OCI-LY3 (cell line): Measurements from ENCODE around the gene PLSCR1.

Experiments
- H2AFZ ChIP-seq: fragments of 200-600, 300-600 bp; shearing (Covaris generic); 2 replicates; pipeline ENCODE4 v1.6.0; 2014; ENCODE audit warnings: antibody characterized with exemption, low read depth, low read length
- H3K27ac ChIP-seq: fragments of 200-600, 300-600 bp; sonication (generic); 2 replicates; pipeline ENCODE4 v1.5.1; 2014; ENCODE audit warnings: mild to moderate bottlenecking, low read length, moderate library complexity, mixed read lengths
- H3K27me3 ChIP-seq: fragments of 200-600, 300-600 bp; sonication (generic); 2 replicates; pipeline ENCODE4 v1.6.1; 2014; ENCODE audit warnings: low read depth, low read length, mixed read lengths
- H3K36me3 ChIP-seq: fragments of 200-600, 300-600 bp; sonication (generic); replicated peaks from 2 replicates; pipeline ENCODE3; 2014; ENCODE audit warnings: low read depth, low read length, mixed read lengths
- H3K4me1 ChIP-seq: fragments of 300-600, 200-600 bp; sonication (generic); 2 replicates; pipeline ENCODE4 v1.6.1; 2014; ENCODE audit warnings: low read length, mixed read lengths
- H3K4me2 ChIP-seq: fragments of 200-600, 300-600 bp; sonication (generic); 2 replicates; pipeline ENCODE4 v1.6.1; 2014; ENCODE audit warnings: low read length, mixed read lengths
- H3K4me3 ChIP-seq: fragments of 300-600, 200-600 bp; sonication (generic); 2 replicates; pipeline ENCODE4 v1.5.1; 2014; ENCODE audit warnings: antibody characterized with exemption, mild to moderate bottlenecking, low read length, moderate library complexity
- H3K79me2 ChIP-seq: fragments of 300-600, 200-600 bp; shearing (Covaris generic); 2 replicates; pipeline ENCODE4 v1.6.1; 2014; ENCODE audit warnings: mild to moderate bottlenecking, low read length, mixed read lengths
- H3K9ac ChIP-seq: fragments of 300-600, 200-600 bp; shearing (Covaris generic); 2 replicates; pipeline ENCODE4 v1.6.0; 2014; ENCODE audit warnings: mild to moderate bottlenecking, low read length, moderate library complexity
- H3K9me3 ChIP-seq: fragments of 200-600, 300-600 bp; shearing (Covaris generic); 2 replicates; pipeline ENCODE4 v1.6.1; 2014; ENCODE audit warnings: low read length, mixed read lengths; ENCODE audit not compliant: insufficient read depth
- H4K20me1 ChIP-seq: fragments of 200-600, 300-600 bp; sonication (generic); 2 replicates; pipeline ENCODE4 v1.6.1; 2016; ENCODE audit warnings: low read length, mixed read lengths; ENCODE audit not compliant: insufficient read depth
- EZH2phosphoT487 ChIP-seq: fragments of 200-600 bp; shearing (Covaris generic); IDR thresholded peaks from 2 replicates; pipeline ENCODE4 v1.6.1; 2018; ENCODE audit warnings: antibody characterized with exemption, mixed run types, low read depth
- TF ChIP-seq, protein P1 (sequence below): fragments of 200-600, 300-600 bp; sonication (generic); IDR thresholded peaks from 2 replicates; pipeline ENCODE4 v1.5.1; 2014; ENCODE audit warnings: antibody characterized with exemption, low read length, low read depth

Gene PLSCR1

DNA sequence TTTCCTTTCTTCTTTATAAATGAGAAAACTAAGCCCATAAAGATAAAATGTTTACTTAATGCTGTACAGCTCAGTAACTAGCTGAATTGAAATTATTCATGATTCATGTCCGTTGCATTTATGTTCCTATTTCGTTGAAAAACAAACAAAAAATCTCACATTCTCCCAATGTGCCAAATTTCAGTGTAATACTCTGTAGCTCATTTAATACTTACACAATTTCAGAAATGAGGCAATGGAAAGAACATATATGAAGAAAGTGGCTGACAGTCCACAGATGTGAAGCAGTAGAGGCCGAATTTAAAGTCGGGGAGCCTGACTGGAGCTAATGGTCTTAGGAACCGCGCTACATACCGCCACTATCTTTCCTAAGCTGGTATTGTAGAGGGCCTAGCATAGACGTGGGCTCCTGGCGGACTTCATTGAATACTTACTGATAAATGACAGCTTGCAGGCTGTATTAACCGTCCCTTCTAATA, 75.7 kb downstream of the PLSCR1 start:
- no peaks in the 10 kb centered on the region for H4K20me1 ChIP-seq
- peaks cover 59% of the 10 kb centered on the region for H3K4me1 ChIP-seq
- no peaks in the 10 kb centered on the region for H3K79me2 ChIP-seq
- TF ChIP-seq, protein P1, sequence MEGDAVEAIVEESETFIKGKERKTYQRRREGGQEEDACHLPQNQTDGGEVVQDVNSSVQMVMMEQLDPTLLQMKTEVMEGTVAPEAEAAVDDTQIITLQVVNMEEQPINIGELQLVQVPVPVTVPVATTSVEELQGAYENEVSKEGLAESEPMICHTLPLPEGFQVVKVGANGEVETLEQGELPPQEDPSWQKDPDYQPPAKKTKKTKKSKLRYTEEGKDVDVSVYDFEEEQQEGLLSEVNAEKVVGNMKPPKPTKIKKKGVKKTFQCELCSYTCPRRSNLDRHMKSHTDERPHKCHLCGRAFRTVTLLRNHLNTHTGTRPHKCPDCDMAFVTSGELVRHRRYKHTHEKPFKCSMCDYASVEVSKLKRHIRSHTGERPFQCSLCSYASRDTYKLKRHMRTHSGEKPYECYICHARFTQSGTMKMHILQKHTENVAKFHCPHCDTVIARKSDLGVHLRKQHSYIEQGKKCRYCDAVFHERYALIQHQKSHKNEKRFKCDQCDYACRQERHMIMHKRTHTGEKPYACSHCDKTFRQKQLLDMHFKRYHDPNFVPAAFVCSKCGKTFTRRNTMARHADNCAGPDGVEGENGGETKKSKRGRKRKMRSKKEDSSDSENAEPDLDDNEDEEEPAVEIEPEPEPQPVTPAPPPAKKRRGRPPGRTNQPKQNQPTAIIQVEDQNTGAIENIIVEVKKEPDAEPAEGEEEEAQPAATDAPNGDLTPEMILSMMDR: no peak
- no peak for TF ChIP-seq EZH2phosphoT487
- peak overlapping the region; percentile 83 for H3K4me3 ChIP-seq
- peak overlapping the region; percentile 83 for H3K9ac ChIP-seq
- H3K4me2 ChIP-seq: peak overlapping the region; percentile 84
- H3K27me3 ChIP-seq: no peaks in the 10 kb centered on the region
- H2AFZ ChIP-seq: peak overlapping the region; percentile 81
- no peaks in the 10 kb centered on the region for H3K36me3 ChIP-seq
- no peaks in the 10 kb centered on the region for H3K9me3 ChIP-seq
- peak overlapping the region; percentile 82 for H3K27ac ChIP-seq

GRCh38 chr3:146468234-146468633, 76.2 kb downstream of the PLSCR1 start:
- Histone ChIP-seq H3K27ac (peak overlapping the region; percentile 82), H3K4me3 (peak overlapping the region; percentile 83), H3K4me2 (peak overlapping the region; percentile 84), H3K4me1 (peaks cover 59% of the 10 kb centered on the region), H3K9ac (peak overlapping the region; percentile 83), H3K27me3 (no peaks in the 10 kb centered on the region), H2AFZ (peak overlapping the region; percentile 81; the same call in 1 of the 2 replicates), H4K20me1 (no peaks in the 10 kb centered on the region), H3K36me3 (no peaks in the 10 kb centered on the region), H3K9me3 (no peaks in the 10 kb centered on the region), H3K79me2 (no peaks in the 10 kb centered on the region)
- TF ChIP-seq, protein P1: no peak
- TF ChIP-seq EZH2phosphoT487: no peak

- H3K27ac ChIP-seq: no peak overlapping the region
- H2AFZ ChIP-seq: no peak overlapping the region
- H3K4me1 ChIP-seq: peaks cover 52% of the 10 kb centered on the region
- no peaks in the 10 kb centered on the region for H3K79me2 ChIP-seq
- TF ChIP-seq, protein P1: no peak
- TF ChIP-seq EZH2phosphoT487: no peak
- H4K20me1 ChIP-seq: no peaks in the 10 kb centered on the region
- no peaks in the 10 kb centered on the region for H3K9me3 ChIP-seq
- no peaks in the 10 kb centered on the region for H3K36me3 ChIP-seq
- H3K4me2 ChIP-seq: 0 out of 2 replicates have a peak overlapping the region, but pooled peaks have one; percentile 5
- H3K4me3 ChIP-seq: no peak overlapping the region
- no peaks in the 10 kb centered on the region for H3K27me3 ChIP-seq
- no peak overlapping the region for H3K9ac ChIP-seq
Measured at GRCh38 chr3:146466604-146467003, 77.8 kb downstream of the PLSCR1 start.

- H3K79me2 ChIP-seq: no peaks in the 10 kb centered on the region
- no peaks in the 10 kb centered on the region for H3K9me3 ChIP-seq
- no peak overlapping the region for H2AFZ ChIP-seq
- no peaks in the 10 kb centered on the region for H4K20me1 ChIP-seq
- no peak overlapping the region for H3K4me3 ChIP-seq
- no peaks in the 10 kb centered on the region for H3K36me3 ChIP-seq
- no peak for TF ChIP-seq EZH2phosphoT487
- TF ChIP-seq, protein P1: no peak
- H3K9ac ChIP-seq: no peak overlapping the region
- H3K4me2 ChIP-seq: peak overlapping the region; percentile 19
- peaks cover 52% of the 10 kb centered on the region for H3K4me1 ChIP-seq
- no peaks in the 10 kb centered on the region for H3K27me3 ChIP-seq
- H3K27ac ChIP-seq: no peak overlapping the region; the same call in 1 of the 2 replicates
Measured at GRCh38 chr3:146465693-146466465, 78.5 kb downstream of the PLSCR1 start.
